IMR-90 (cell line): ENCODE data around the gene LRRC2.

Experiments
- CEBPB ChIP-seq: IDR thresholded peaks from 2 replicates; pipeline ENCODE4 v1.6.1; 2012; ENCODE audit warnings: low read depth, low read length, improper control_type of control experiment
- CTCF ChIP-seq: conservative IDR thresholded peaks from 2 replicates; pipeline ENCODE4 v1.5.1; 2012; ENCODE audit warnings: mild to moderate bottlenecking, low read depth, low read length, improper control_type of control experiment
- ELK1 ChIP-seq: fragments of 150-350 bp; IDR thresholded peaks from 2 replicates; pipeline ENCODE4 v1.6.1; 2016; ENCODE audit warnings: low read depth, mild to moderate bottlenecking, low read length, moderate library complexity, borderline replicate concordance
- NFE2L2 ChIP-seq: fragments of 150-350 bp; IDR thresholded peaks from 2 replicates; pipeline ENCODE4 v1.6.1; 2016; ENCODE audit warnings: low read depth, mild to moderate bottlenecking, low read length
- POLR2A ChIP-seq: IDR thresholded peaks from 2 replicates; pipeline ENCODE4 v1.6.1; 2012; ENCODE audit warnings: mild to moderate bottlenecking, low read depth, low read length
- RAD21 ChIP-seq: IDR thresholded peaks from 2 replicates; pipeline ENCODE4 v1.6.1; 2012; ENCODE audit warnings: low read length, improper control_type of control experiment
- RFX5 ChIP-seq: IDR thresholded peaks from 2 replicates; pipeline ENCODE4 v1.8.0; 2012; ENCODE audit warnings: low read depth, mild to moderate bottlenecking, low read length, moderate library complexity

- no peak for TF ChIP-seq CTCF
- no peak for TF ChIP-seq RFX5
- no peak for TF ChIP-seq RAD21
- no peak for TF ChIP-seq POLR2A
- TF ChIP-seq NFE2L2, result no peak
- no peak for TF ChIP-seq CEBPB
- no peak for TF ChIP-seq ELK1
Observed at GRCh38 chr3:46549408-46549904, 16.6 kb downstream of the LRRC2 start.
